ENCODE data around the gene ARPP19.

Gene ARPP19

DNA sequence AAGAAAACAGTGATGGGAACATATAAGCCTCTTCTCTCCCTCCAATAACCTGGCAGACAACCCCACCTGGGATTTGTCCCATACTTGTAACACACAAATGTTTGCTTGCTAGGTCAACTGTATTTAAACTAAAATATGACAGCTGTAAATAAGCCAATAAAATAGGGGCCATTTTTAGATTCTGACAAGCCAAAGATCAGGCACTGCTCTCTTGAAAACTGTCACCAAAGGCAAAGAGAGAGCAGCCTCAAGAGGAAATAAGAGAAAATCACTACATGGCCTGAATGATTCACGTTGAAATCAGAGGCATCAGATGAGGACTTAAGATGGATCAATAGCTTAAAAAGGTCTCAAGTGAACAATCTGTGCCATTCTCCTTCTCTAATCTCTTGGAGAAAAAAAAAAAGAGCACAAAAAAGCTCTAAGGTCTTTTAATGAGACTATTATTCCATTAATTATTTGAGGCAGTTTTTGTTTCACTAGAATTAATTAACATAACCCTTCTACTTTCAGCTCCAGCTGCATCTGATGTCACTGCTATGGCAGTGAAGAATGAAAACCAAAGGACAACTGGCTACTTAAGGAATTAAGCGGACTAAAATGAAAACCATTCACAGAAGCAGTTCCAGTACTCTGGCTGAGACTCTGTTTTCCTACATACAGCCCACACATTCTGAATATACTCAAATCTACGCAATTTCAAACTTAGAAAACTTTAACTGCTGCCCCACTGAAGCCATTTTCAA is 59.2 kb downstream of the ARPP19 start:
- DNase-seq = no peak

DNA sequence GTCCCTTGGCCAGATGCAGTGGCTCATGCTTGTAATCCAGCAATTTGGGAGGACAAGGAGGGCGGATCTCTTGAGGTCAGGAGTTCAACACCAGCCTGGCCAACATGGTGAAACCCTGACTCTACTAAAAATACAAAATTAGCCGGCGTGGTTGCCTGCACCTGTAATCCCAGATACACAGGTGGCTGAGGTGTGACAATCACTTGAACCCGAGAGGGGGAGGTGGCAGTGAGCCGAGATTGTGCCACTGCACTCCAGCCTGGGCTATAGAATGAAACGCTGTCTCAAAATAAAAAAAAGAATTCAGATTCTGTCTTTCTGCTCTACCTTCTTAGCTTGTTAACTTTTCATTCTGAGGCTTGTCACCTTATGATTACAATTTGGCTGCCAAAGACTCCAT is 62.3 kb downstream of the ARPP19 start:
- no peak for DNase-seq

DNA sequence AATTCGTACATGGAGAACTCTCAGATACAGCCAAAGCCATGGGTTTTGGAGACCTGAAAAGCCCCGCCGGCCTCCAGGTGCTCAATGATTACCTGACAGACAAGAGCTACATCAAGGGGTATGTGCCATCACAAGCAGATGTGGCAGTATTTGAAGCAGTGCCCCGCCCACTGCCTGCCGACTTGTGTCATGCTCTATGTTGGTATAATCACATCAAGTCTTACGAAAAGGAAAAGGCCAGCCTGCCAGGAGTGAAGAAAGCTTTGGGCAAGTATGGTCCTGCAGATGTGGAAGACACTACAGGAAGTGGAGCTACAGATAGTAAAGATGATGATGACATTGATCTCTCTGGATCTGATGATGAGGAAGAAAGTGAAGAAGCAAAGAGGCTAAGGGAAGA is 63.7 kb downstream of the ARPP19 start:
- no peak for DNase-seq

DNA sequence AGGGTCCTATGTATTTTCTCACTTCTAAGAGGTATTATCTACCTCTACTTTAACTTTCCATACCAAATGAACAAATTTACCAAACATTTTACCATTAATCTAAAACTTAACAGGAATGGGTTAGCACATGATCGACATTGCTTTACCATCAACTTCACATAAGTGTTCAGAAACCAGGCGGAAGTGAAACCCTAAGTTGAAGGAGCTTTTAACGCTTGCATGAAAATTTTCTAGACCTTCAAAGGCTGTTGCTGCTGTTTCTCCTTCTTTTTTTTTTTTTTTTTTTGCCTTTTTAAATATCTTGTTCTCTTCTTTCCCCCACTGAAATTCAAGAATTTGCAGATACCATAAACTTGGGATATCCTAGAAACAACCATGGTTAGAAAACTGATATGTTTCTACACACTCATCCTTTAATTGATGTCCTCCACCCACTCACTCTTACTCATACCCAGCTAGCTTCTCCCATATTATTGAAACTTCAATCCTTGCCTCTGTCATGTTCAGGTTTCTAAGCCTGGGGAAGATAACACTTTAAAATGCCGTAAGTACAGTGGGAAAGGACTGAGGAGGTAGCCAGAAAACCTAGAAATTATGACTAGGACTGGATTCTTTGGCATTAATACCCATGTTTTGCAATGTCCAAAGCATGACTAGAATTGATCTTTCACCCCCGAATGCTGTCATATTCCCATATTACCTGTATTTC is 64.9 kb downstream of the ARPP19 start:
- DNase-seq = no peak

DNA sequence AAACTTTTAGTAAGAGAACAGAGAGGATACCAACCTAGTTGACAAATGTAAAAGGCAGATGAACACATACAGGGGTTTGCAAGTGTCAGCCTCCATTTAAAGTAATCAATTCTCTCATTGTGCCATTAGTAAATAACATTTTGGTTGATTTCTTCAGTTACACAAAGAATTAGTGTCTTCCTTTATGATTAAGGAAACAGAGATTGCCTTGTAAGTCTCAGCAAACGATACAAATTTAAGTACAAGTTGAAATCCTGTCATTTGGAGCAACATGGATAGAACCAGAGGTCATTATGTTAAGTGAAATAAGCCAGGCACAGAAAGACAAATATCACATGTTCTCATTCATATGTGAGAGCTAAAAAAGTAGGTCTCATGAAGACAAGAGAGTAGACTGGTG is 66.2 kb downstream of the ARPP19 start:
- no peak for DNase-seq

DNA sequence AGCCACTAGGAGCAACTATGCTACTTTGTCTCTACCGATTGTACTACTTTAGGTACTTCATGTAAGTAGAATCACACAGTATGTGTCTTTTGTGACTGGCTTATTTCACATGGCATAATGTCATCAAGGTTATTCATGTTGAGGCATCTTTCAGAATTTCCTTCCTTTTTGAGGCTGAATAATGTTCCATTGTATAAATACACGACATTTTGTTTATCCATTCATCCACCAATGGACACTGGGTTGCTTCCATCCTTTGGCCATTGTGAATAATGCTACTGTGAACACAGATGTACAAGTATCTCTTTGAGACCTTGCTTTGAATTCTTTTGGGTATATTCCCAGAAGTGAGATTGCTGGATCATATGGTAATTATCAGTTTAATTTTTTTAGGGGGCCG is 69.3 kb downstream of the ARPP19 start:
- DNase-seq = no peak

DNA sequence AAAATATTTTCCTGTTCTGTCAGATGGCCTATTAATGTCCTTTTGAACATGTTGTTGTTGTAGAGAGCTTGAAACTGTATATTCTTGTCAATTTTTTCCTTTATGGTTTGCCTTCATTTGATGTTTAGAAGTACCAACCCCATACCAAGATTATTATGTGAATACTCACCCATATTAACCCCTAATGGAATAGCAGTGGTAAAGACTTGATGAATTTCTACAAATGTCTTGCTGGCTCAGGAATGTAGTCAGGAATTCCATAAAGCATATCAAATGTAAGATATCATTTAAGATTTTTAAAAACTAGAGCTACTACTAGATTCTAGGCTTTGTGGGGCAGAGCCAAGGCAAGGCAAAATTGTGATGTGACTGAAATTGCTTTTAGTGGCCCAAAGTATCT is 70.1 kb downstream of the ARPP19 start:
- no peak for DNase-seq
